Osteoblast (primary cell): ENCODE results near the gene KCNQ1. TPM values are rescaled to one million over a fixed set of nuclear protein-coding genes. Genes with fewer than 3 reads are reported as not detected.

Source experiments
- DNase-seq: peaks from one replicate; pipeline ENCODE4 v3.0.0; 2011; ENCODE audit warnings: low spot score, mixed read lengths; ENCODE audit not compliant: insufficient read length; ENCODE audit errors: missing footprints
- H2AFZ ChIP-seq: 2 replicates; pipeline ENCODE4 v1.6.0; 2011; ENCODE audit warnings: mild to moderate bottlenecking, low read length
- H3K27ac ChIP-seq: 2 replicates; pipeline ENCODE4 v1.5.1; 2011; ENCODE audit warnings: mild to moderate bottlenecking, low read depth, low read length, moderate library complexity
- H3K27me3 ChIP-seq: 2 replicates; pipeline ENCODE4 v1.6.0; 2012; ENCODE audit warnings: mild to moderate bottlenecking, control low read depth, inconsistent platforms, low read length, moderate library complexity; ENCODE audit not compliant: insufficient read depth
- H3K36me3 ChIP-seq: 2 replicates; pipeline ENCODE4 v1.5.1; 2011; ENCODE audit warnings: mild to moderate bottlenecking, low read length, control low read depth, moderate library complexity; ENCODE audit not compliant: insufficient read depth
- H3K4me1 ChIP-seq: 2 replicates; pipeline ENCODE4 v1.5.1; 2011; ENCODE audit warnings: mild to moderate bottlenecking, low read length, control low read depth, moderate library complexity; ENCODE audit not compliant: insufficient read depth
- H3K4me2 ChIP-seq: 2 replicates; pipeline ENCODE4 v1.6.0; 2011; ENCODE audit warnings: mild to moderate bottlenecking, low read length; ENCODE audit not compliant: insufficient read depth
- H3K4me3 ChIP-seq: fragments of 200-600 bp; sonication (generic); 3 replicates; pipeline ENCODE4 v1.5.1; 2012; ENCODE audit warnings: mild to moderate bottlenecking, low read length, inconsistent platforms; ENCODE audit not compliant: insufficient read depth
- H3K79me2 ChIP-seq: 2 replicates; pipeline ENCODE4 v1.6.0; 2012; ENCODE audit warnings: mild to moderate bottlenecking, low read length, control low read depth, inconsistent platforms; ENCODE audit not compliant: insufficient read depth
- H3K9me3 ChIP-seq: 2 replicates; pipeline ENCODE4 v1.5.1; 2011; ENCODE audit warnings: low read depth, low read length, control low read depth
- H4K20me1 ChIP-seq: 2 replicates; pipeline ENCODE4 v1.6.0; 2012; ENCODE audit warnings: mild to moderate bottlenecking, low read length, control low read depth; ENCODE audit not compliant: insufficient read depth
- CTCF ChIP-seq: IDR thresholded peaks from 2 replicates; pipeline ENCODE4 v1.5.1; 2011; ENCODE audit warnings: mild to moderate bottlenecking, low read depth, low read length, moderate library complexity; ENCODE audit errors: extremely low read depth
- total RNA-seq: library from RNA; depleted of rRNA; stranded (reverse); fragments of >200 nt; gene quantifications from 2 replicates; pipeline ENCODE4 v1.2.3, GENCODE V29; 2012

The KCNQ1 gene
- total RNA-seq, 1 donor, result not detected

DNA sequence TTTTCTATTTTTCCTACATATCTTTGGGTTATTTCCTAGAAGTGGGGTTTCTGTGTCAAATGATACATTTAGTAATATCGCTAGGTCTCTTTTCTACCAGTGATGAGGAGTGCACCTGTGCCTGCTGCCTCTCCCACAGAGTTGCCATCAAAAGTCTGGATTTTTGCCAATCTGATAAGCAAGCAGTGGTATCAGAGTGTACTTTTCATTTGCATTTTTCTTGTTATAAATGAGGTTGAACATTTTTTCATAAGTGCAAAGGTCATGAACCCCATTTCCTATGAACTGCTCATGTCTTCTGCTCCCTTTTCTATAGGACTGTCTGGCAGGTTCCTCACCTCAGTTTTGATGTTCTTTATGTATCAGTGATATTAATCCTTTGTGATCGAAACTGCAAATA is 2.2 kb upstream of the KCNQ1 start:
- H3K4me2 ChIP-seq, result no peak overlapping the region
- DNase-seq, result no peak
- H3K27me3 ChIP-seq, result peaks cover 27% of the 10 kb centered on the region
- no peak for TF ChIP-seq CTCF
- H3K79me2 ChIP-seq, result no peaks in the 10 kb centered on the region
- H4K20me1 ChIP-seq, result no peaks in the 10 kb centered on the region
- no peak overlapping the region for H3K27ac ChIP-seq
- no peaks in the 10 kb centered on the region for H3K4me1 ChIP-seq
- no peaks in the 10 kb centered on the region for H3K36me3 ChIP-seq
- no peak overlapping the region for H2AFZ ChIP-seq
- H3K9me3 ChIP-seq, result no peaks in the 10 kb centered on the region
- H3K4me3 ChIP-seq, result no peak overlapping the region

- no peaks in the 10 kb centered on the region for H3K79me2 ChIP-seq
- DNase-seq, result no peak
- no peak overlapping the region for H3K4me3 ChIP-seq
- H3K27me3 ChIP-seq, result peaks cover 25% of the 10 kb centered on the region
- no peaks in the 10 kb centered on the region for H4K20me1 ChIP-seq
- H3K4me2 ChIP-seq, result no peak overlapping the region
- no peak overlapping the region for H2AFZ ChIP-seq
- H3K36me3 ChIP-seq, result no peaks in the 10 kb centered on the region
- TF ChIP-seq CTCF, result no peak
- H3K9me3 ChIP-seq, result no peaks in the 10 kb centered on the region
- no peaks in the 10 kb centered on the region for H3K4me1 ChIP-seq
- no peak overlapping the region for H3K27ac ChIP-seq
These were observed 1.4 kb upstream of the KCNQ1 start for GRCh38 chr11:2443406-2443805.

DNA sequence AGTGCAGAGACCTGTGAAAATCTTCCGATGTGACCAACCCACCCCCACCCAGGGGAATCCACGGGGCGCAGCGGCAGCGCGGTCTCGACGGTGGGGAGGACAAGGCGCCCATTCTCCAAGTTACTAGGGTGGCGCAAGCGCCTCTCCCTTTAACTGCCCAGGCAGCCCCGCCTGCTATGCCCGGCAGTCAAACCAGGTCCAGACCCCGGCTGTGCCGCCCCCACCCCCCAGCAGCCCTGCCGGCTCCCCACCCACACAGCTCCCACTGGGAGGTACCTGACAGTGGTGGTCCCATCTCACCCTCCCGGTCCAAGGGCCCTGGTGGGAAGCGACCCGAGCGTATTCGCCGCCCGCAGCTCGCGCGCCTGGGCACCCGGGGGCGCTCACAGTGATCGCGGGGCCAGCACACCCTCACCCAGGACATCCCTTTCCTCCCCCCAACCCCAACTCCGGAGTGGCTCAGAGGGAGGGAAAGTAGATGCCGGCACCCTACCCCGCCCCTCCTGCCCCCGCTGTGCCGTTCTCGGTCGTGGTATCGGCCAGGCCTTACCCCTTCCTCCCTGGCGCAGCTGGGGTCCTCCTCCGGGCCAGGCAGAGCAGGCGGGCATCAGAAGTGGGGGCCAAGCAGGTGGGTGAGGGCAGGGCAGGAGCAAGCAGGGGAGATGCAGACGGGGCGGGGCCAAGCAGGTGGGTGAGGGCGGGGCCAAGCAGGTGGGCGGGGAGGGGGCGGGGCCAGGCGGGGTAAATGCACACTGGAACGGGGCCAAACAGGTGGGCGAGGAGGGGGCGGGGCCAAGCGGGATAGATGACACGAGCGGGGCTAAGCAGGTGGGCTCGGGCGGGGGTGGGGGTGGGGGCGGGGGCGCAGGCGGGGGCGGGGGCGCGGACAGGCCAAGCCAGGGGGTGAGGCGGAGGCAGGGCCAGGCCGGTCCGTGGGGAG is 657 bp upstream of the KCNQ1 start, which contains the start of gene TRPM5:
Gene TRPM5, minus strand, starts transcription at position 634 of the 940 bp plus-strand sequence. CDS start 21,478 bp downstream, outside the sequence.
- Histone ChIP-seq H3K9me3 (no peaks in the 10 kb centered on the region), H3K4me1 (no peaks in the 10 kb centered on the region), H3K79me2 (no peaks in the 10 kb centered on the region), H3K4me3 (no peak within 1 kb of the TSS), H3K4me2 (no peak within 1 kb of the TSS), H4K20me1 (no peaks in the 10 kb centered on the region), H3K27ac (no peak within 1 kb of the TSS), H3K36me3 (no peaks in the 10 kb centered on the region), H3K27me3 (peaks cover 25% of the 10 kb centered on the region), H2AFZ (no peak within 1 kb of the TSS)
- DNase-seq, result no peak
- no peak for TF ChIP-seq CTCF
